ENCODE data around the gene ARHGAP26.

ARHGAP26 gene

DNA sequence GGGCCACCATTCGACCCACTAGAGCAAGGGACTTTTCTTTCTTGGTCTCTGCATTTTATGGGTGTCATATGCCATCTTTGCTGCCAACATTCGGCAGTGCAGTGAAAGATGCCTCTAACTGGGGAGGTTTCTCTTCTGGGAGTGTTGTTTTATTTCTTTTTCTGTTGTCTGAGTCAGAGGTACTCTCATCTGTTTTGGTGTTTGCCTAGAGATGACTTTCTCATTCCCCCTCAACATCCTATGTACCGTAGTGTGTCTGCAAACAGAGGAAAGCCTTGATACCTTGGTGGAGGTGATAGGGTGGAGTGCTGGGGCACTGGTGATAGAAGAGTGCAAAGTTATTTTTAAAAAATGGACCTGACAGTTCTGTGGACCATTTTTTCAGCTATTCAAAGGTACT is 182.1 kb downstream of the ARHGAP26 start:
- TF ChIP-seq, protein P1, sequence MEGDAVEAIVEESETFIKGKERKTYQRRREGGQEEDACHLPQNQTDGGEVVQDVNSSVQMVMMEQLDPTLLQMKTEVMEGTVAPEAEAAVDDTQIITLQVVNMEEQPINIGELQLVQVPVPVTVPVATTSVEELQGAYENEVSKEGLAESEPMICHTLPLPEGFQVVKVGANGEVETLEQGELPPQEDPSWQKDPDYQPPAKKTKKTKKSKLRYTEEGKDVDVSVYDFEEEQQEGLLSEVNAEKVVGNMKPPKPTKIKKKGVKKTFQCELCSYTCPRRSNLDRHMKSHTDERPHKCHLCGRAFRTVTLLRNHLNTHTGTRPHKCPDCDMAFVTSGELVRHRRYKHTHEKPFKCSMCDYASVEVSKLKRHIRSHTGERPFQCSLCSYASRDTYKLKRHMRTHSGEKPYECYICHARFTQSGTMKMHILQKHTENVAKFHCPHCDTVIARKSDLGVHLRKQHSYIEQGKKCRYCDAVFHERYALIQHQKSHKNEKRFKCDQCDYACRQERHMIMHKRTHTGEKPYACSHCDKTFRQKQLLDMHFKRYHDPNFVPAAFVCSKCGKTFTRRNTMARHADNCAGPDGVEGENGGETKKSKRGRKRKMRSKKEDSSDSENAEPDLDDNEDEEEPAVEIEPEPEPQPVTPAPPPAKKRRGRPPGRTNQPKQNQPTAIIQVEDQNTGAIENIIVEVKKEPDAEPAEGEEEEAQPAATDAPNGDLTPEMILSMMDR (IDR thresholded peaks at IDR 0.05) = no peak

DNA sequence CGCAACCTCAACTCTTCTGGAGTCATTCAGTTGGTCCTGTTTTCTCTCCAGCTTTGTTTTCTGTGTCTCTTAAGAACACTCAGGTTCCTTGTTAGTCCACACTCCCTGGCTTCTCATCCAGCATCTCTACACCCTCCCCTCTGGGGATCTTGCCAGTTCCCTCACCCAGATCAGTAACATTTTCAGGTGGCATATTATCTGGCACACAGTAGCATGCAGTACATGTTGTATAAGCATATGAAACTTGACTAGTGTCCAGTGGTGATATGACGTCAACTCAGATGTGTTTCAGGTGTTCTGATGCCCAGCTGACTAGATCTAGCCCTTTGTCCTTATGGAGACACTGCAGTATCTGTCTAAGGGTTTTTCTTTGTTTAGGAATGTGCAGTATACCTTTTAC is 184.3 kb downstream of the ARHGAP26 start:
- TF ChIP-seq, protein P1 (IDR thresholded peaks at IDR 0.05) = no peak

DNA sequence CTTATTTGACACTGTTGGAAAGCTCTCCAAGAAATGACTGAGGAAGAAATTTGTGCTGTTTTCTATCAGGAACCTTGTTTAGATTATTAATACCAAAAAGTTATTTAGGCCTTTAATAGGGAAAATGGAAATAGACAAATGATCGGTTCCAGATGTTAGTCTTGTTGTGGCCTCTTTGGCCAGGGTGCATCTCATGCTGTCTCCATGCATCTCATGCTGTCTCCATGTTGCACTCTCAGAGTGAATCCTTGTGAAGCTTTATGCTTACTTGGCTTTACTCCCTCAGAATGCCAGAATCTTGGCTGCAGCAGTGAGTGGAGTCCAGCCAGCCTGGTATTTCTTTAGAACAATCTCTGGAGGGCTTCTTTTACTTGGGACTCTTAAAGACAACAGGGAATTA is 185.5 kb downstream of the ARHGAP26 start:
- TF ChIP-seq, protein P1 (IDR thresholded peaks at IDR 0.05) = no peak

DNA sequence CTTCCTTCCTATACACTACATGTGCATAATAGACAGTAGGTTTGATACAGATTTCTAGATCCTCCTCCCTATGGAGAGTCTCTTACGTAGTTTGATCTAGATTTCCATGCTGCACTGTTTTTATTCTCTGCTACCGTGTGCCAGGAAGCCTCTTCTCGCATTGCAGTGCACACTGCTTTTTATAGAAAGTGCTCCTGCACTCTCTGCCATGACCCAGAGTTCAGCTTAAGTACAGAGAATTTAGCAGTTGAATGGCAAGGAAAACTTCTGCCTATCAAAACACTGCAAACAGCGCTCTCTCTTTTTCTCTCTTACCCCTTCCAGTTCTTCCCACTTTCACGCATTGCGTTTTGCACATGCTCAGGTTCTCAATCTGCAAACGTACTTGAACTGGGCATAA is 187.4 kb downstream of the ARHGAP26 start:
- TF ChIP-seq, protein P1 (IDR thresholded peaks at IDR 0.05) = no peak

DNA sequence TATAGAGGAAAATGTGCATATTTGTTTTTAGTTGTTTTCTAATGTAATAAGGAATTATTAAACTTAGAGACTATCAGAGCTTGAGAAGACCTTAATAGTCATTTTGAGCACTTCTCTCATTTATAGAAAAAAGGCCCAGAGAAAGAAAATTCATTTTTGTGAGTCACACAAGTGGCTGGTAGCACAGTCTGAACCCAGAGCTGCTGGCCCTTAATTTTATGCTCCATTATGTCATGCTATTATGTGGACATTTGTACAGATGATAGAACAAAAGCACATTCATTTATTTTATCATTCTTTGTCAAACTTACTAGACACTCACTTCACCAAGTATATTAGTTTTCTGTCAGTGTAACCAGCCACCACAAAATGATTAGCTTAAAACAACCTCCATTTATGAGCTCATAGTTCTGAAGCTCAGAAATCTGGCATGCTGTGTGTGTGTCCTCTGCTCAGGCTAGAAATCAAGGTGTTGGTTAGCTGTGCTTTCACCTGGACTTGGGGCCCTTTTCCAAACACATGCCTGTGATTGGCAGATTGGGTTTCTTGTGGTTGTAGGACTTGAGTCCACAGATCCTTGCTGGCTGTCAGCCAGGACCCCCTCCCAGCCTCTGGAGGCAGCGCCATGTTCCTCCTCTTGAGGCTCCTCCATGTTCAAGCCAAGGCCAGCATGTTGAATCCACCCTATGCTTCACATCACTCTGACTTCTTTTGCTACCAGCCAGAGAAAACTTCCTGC is 188.9 kb downstream of the ARHGAP26 start:
- TF ChIP-seq, protein P1 (IDR thresholded peaks at IDR 0.05) = no peak

DNA sequence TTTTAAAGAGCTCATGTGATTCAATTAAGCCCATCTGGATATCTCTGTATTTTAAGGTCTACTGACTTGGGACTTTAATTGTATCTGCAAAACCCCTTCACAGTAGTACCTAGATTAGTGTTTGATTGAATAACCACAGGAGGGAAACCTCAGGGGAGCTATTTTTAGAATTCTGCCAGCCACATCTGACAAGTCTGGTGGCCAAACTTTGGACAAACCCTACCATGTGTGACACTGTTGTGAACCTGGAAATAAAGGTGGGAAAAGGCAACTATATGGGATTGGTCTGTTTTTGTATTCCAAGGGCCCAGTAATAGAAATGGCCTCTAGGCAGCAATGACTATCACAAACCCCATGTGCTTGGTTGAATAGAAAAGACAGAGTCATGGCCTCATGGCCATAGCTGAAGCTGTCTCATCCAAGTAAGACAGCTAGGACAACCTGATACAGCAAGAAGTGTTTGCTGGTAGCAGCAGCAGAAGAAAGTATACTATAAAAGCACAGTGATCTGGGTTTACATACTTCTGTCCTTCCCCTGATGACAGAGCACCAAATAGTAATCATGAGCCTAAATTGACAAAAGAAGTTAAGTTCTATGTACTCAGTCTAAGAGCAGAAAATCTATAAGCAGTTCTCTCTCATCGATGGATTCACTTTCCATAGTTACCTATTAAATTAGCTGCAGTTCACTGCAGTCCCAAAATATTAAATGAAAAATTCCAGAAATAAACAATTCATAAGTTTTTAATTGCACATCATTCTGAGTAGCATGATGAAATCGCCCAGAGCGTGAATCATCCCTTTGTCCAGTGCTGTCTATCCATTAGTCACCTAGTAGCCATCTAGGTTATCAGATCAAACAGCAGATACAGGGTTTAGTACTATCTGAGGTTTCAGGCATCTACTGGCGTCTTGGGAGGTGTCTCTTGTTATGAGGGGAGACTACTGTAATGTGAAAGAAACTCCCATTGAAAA is 189.8 kb downstream of the ARHGAP26 start:
- TF ChIP-seq, protein P1 (IDR thresholded peaks at IDR 0.05) = no peak

DNA sequence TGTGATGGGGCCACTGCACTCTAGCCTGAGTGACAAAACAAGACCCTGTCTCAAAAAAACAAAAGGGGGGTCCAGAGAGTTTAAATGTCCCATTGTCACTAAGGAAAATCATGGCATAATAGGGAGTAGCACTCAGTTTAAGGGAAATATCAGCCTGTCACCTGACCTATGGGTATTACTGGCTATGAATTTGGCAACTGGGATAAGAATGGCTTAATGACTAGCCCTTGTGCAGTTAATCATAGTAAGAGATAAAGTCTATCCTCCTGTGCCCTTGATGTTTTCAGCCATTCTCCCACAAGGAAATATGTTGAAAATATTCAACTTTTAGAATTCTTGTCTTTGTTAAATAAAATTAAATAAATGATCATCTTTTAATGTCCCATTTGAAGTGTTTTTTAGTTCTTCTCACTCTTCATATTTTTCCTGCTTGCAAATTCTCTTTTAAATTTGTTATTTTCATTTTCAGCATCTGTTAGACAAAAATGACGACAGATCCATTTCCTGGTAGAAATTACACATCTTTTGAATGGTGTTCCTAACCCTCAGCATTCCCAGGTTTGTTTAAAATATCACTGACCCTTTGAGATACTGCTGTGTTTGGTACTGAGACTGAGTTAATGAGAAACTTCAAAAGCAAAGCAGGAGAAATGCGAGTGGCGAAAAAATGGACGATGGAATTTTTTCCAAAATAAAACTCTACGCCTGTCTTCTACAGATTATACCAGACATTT is 191.4 kb downstream of the ARHGAP26 start:
- TF ChIP-seq, protein P1 (IDR thresholded peaks at IDR 0.05) = no peak
